Parathyroid adenoma (tissue), 2 donors: ENCODE data around the gene MFSD1.

Source experiments
- H2AFZ ChIP-seq: fragments of 300-600 bp; sonication (generic); one replicate; pipeline ENCODE4 v1.7.0; 2017; ENCODE audit warnings: antibody characterized with exemption, mild to moderate bottlenecking
- H3K27ac ChIP-seq: fragments of 300-600 bp; sonication (generic); one replicate; pipeline ENCODE4 v1.7.0; 2017
- H3K27me3 ChIP-seq: fragments of 300-600 bp; sonication (generic); one replicate; pipeline ENCODE4 v1.7.0; 2017; ENCODE audit warnings: low read length; ENCODE audit not compliant: control insufficient read depth, insufficient read depth
- H3K36me3 ChIP-seq: fragments of 300-600 bp; sonication (generic); one replicate; pipeline ENCODE4 v1.7.0; 2017; ENCODE audit warnings: low read length; ENCODE audit not compliant: control insufficient read depth, insufficient read depth
- H3K4me1 ChIP-seq: fragments of 300-600 bp; sonication (generic); one replicate; pipeline ENCODE4 v1.7.0; 2017; ENCODE audit warnings: control low read depth
- H3K4me2 ChIP-seq: fragments of 300-600 bp; sonication (generic); one replicate; pipeline ENCODE4 v1.7.0; 2017; ENCODE audit warnings: low read length
- H3K4me3 ChIP-seq: fragments of 300-600 bp; sonication (generic); one replicate; pipeline ENCODE4 v1.7.0; 2017; ENCODE audit warnings: low read depth, low read length
- H3K79me2 ChIP-seq: fragments of 300-600 bp; sonication (generic); one replicate; pipeline ENCODE4 v1.7.0; 2017; ENCODE audit warnings: control low read depth
- H3K9ac ChIP-seq: fragments of 300-600 bp; sonication (generic); one replicate; pipeline ENCODE4 v1.7.0; 2017; ENCODE audit warnings: mild to moderate bottlenecking
- H3K9me3 ChIP-seq: fragments of 300-600 bp; sonication (generic); one replicate; pipeline ENCODE4 v1.7.0; 2017; ENCODE audit warnings: low read length; ENCODE audit not compliant: control insufficient read depth
- CTCF ChIP-seq: fragments of 300-600 bp; sonication (generic); IDR thresholded peaks from one replicate; pipeline ENCODE4 v1.7.0; 2017; ENCODE audit warnings: antibody characterized with exemption, mild to moderate bottlenecking
- donor health status: primary hyperparathyroidism.

Gene MFSD1

DNA sequence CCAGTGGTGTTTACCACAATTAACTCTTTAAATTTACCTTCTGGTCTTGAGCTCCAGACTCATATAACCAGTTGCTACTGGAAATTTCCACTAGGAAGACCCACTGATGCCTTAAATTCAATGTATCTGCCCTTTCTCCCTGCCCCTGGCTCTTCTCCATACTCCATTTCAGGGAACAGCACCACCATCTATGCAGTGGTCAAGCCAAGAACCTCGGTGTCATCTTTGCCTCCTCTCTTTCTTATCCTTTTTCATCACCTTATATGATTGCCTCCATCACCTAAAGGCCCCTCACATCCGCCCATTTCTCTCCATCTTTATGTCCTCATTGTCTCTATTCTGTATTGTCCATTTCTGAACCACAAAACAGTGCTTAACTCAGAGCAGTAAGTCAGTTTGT is 20.7 kb upstream of the MFSD1 start:
- no peak for TF ChIP-seq CTCF
- H3K9me3 ChIP-seq, result no peaks in the 10 kb centered on the region
- H3K27ac ChIP-seq, result no peak overlapping the region
- H3K4me3 ChIP-seq, result no peak overlapping the region
- H3K9ac ChIP-seq, result no peak overlapping the region
- no peaks in the 10 kb centered on the region for H3K36me3 ChIP-seq
- no peak overlapping the region for H3K4me2 ChIP-seq
- H3K4me1 ChIP-seq, result no peaks in the 10 kb centered on the region
- no peak overlapping the region for H2AFZ ChIP-seq
- no peaks in the 10 kb centered on the region for H3K79me2 ChIP-seq
- no peaks in the 10 kb centered on the region for H3K27me3 ChIP-seq

- Histone ChIP-seq H3K27me3 (no peaks in the 10 kb centered on the region), H3K9me3 (no peaks in the 10 kb centered on the region), H3K27ac (no peak overlapping the region), H3K79me2 (no peaks in the 10 kb centered on the region), H3K9ac (no peak overlapping the region), H3K4me1 (no peaks in the 10 kb centered on the region), H3K36me3 (no peaks in the 10 kb centered on the region), H3K4me3 (no peak overlapping the region), H3K4me2 (no peak overlapping the region), H2AFZ (no peak overlapping the region)
- TF ChIP-seq CTCF, result no peak
Measured at GRCh38 chr3:158781849-158782248, 20.0 kb upstream of the MFSD1 start.

DNA sequence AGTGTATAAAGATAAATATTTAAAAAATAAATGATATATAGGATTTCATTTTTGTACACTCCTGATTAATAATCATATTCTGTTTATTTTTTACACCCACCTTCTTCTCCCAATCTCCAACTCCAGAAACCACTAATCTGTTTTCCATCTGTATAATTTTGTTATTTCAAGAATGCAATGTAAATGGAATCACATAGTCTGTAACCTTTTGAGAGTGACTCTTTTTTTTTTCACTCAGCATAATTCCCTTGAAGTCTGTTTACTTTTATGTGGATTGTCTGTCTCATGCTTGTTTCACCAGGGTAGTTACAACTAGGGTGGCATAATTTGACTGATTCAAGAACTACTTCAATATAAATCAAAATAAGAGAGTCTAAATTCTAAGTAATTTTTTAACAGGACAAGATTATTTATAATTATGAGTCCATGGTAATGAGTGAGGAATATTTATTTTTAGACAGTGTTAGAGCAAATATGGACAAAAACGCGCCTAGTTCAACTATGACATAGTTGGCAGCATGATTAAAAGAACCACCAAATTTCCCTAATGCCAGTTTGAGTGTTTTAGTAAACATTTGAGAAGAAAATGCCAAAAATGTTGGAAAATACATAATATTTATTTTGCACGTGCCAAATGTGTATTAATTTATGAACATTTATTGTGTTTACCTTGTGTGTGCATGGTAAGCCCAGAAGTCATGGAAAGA is 19.4 kb upstream of the MFSD1 start:
- Histone ChIP-seq H3K4me1 (no peaks in the 10 kb centered on the region), H3K79me2 (no peaks in the 10 kb centered on the region), H3K9ac (no peak overlapping the region), H3K4me2 (no peak overlapping the region), H3K27me3 (no peaks in the 10 kb centered on the region), H2AFZ (no peak overlapping the region), H3K4me3 (no peak overlapping the region), H3K27ac (no peak overlapping the region), H3K36me3 (no peaks in the 10 kb centered on the region), H3K9me3 (no peaks in the 10 kb centered on the region)
- no peak for TF ChIP-seq CTCF

GRCh38 chr3:158783051-158783450 is 18.8 kb upstream of the MFSD1 start:
- Histone ChIP-seq H3K36me3 (no peaks in the 10 kb centered on the region), H3K27ac (no peak overlapping the region)

More at GRCh38 chr3:158783051-158783450, 18.8 kb upstream of the MFSD1 start:
- H3K9ac ChIP-seq, result no peak overlapping the region
- no peak overlapping the region for H3K4me2 ChIP-seq
- H2AFZ ChIP-seq, result no peak overlapping the region
- H3K4me1 ChIP-seq, result no peaks in the 10 kb centered on the region
- H3K9me3 ChIP-seq, result no peaks in the 10 kb centered on the region
- no peak overlapping the region for H3K4me3 ChIP-seq
- no peaks in the 10 kb centered on the region for H3K27me3 ChIP-seq
- no peak for TF ChIP-seq CTCF
- no peaks in the 10 kb centered on the region for H3K79me2 ChIP-seq
